ENCODE measurements around the gene DZIP1L. TPM values are rescaled to one million over a fixed set of nuclear protein-coding genes. Genes with fewer than 3 reads are reported as not detected.
A peak's percentile ranks its signal among the peaks of the same experiment; 100 is the strongest.

DZIP1L gene
- total and polyA plus RNA-seq, 7 donors, result 1.2 to 33.0 (median 16.8) TPM; not detected in 1

DNA sequence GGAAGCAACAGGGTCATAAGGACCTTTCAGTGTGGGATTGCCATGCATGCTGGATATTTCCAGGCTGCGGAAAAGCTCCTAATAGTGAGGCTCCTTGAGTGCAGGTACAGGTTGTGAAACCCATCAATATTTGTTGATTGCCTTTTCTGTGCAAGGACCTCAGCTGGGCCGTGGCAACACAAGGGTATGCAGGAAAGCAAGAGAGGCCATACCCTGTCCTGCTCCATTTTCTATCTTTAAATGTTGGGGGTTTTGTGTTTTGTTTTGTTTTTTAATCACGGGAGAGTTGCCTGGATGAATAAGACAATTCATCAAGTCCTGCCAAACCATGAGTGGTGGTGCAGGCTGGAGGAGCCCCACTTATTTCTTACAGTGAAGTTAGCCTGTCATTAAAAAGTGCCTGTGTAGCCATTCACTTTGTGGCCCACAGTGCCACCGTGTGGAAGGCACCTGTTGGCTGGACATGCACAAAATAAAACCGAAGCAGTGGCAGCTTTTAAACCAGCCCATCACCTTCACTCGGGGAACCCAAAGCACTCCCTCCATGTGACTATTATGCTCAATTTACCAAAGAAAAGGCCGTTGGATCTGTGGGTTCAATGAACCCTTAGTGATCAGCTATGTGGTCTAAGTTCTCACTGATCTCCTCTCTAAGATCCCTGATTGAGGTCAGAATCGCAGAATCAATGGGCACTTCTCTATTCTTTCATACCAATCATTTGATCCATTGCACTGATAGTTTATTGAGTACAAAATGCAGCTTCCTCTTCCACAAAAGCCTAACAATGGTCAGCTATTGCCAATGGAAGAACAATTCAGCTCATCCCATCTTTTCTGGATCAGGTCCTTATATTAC, 63.2 kb downstream of the DZIP1L start:
- H3K36me3 ChIP-seq, result no peaks in the 10 kb centered on the region
- no peak overlapping the region for H3K27ac ChIP-seq
- no peak for TF ChIP-seq POLR2AphosphoS5 (IDR thresholded peaks at IDR 0.05)
- no peak for TF ChIP-seq EP300 (IDR thresholded peaks at IDR 0.05)
- TF ChIP-seq, protein P1, sequence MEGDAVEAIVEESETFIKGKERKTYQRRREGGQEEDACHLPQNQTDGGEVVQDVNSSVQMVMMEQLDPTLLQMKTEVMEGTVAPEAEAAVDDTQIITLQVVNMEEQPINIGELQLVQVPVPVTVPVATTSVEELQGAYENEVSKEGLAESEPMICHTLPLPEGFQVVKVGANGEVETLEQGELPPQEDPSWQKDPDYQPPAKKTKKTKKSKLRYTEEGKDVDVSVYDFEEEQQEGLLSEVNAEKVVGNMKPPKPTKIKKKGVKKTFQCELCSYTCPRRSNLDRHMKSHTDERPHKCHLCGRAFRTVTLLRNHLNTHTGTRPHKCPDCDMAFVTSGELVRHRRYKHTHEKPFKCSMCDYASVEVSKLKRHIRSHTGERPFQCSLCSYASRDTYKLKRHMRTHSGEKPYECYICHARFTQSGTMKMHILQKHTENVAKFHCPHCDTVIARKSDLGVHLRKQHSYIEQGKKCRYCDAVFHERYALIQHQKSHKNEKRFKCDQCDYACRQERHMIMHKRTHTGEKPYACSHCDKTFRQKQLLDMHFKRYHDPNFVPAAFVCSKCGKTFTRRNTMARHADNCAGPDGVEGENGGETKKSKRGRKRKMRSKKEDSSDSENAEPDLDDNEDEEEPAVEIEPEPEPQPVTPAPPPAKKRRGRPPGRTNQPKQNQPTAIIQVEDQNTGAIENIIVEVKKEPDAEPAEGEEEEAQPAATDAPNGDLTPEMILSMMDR (IDR thresholded peaks at IDR 0.05), result peak in 2 of 4 experiments; percentile 21 to 25
- no peak for DNase-seq
- no peak overlapping the region for H3K4me3 ChIP-seq
- 42 to 50% methylated on average over 8 of the region's 8 CpGs for WGBS, 2 donors
- intact Hi-C loops (cut with DNase I), result no loop called here
- H3K4me1 ChIP-seq, result no peaks in the 10 kb centered on the region
- no peaks in the 10 kb centered on the region for H3K9me3 ChIP-seq
- H3K27me3 ChIP-seq, result no peaks in the 10 kb centered on the region

DNA sequence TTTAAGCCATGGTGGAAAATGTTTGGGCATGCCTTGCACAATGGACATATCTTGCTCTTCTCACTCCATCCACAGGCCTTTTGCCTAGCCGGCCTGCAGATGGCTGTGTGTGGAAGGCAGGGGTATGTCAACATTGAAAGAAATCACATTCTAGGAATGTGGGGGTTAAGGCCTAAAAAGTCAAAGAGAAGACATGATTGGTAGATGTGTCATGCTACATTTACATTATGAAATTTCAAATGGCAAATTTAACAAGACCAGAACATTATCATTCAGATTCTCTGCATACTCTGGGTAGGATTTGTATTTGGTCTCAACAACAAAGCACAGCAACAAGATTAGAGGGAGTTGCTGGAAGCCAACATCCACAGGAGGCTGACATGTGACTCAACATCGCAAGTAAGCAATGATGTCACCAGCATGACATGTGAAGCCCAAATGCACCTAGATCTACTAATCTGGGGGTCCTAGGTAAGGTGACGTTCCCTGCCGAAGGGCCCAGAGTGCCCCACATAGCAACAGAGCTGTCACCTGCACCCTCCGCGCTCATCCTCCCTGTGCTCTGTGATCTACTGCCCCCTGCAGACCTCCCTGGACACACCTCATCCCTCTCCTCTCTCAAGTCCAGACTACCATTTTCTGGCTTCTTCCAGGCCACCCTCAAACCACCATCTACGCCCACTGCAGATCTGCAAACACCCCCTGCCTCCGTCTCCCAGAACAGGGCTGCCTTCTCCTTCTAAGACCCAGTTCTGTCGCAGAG, 66.1 kb downstream of the DZIP1L start:
- no peaks in the 10 kb centered on the region for H3K27me3 ChIP-seq
- no peaks in the 10 kb centered on the region for H3K4me1 ChIP-seq
- WGBS, 2 donors, result 93 to 96% methylated on average over 9 of the region's 9 CpGs
- intact Hi-C loops (cut with DNase I), result no loop called here
- no peak for DNase-seq
- no peaks in the 10 kb centered on the region for H3K9me3 ChIP-seq
- TF ChIP-seq POLR2A (IDR thresholded peaks at IDR 0.05) (no peak), EP300 (IDR thresholded peaks at IDR 0.05) (no peak), POLR2AphosphoS5 (IDR thresholded peaks at IDR 0.05) (no peak)
- TF ChIP-seq, protein P1 (IDR thresholded peaks at IDR 0.05), result no peak
- no peaks in the 10 kb centered on the region for H3K36me3 ChIP-seq
- H3K4me3 ChIP-seq, result no peak overlapping the region
- no peak overlapping the region for H3K27ac ChIP-seq

DNA sequence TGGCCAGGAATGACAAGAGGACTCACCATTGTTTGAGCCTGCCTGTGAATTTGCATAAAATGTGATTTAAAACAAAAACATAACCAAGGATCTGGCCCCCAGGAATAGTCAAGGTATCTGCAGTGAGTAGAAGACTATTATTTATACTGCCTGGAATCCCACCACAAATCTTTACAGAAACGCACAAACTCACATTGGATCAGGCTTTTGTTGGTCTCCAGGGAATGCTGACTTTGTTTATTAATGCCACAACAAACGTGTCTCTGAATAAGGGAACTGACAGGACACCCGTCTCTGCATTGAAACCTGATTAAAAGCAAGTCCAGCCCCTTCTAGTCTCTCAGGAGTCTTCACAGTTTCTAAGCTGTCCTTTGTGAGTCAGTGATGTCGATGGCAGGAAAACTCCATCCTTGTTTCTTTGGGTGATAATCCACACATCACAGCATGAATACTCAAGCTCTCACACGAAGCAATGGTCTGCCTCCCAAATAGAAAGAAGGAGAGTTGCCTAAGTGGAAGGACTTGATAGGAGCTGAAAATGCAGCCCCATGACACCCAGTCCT, 67.7 kb downstream of the DZIP1L start:
- Histone ChIP-seq H3K27me3 (no peaks in the 10 kb centered on the region), H3K27ac (no peak overlapping the region), H3K4me3 (no peak overlapping the region), H3K36me3 (no peaks in the 10 kb centered on the region), H3K9me3 (no peaks in the 10 kb centered on the region), H3K4me1 (no peaks in the 10 kb centered on the region)
- intact Hi-C loops (cut with DNase I), result no loop called here
- TF ChIP-seq, protein P1 (IDR thresholded peaks at IDR 0.05), result no peak
- TF ChIP-seq EP300 (IDR thresholded peaks at IDR 0.05) (no peak), POLR2A (IDR thresholded peaks at IDR 0.05) (no peak), POLR2AphosphoS5 (IDR thresholded peaks at IDR 0.05) (no peak)
- 54 to 72% methylated on average over 5 of the region's 5 CpGs for WGBS, 2 donors
- no peak for DNase-seq

DNA sequence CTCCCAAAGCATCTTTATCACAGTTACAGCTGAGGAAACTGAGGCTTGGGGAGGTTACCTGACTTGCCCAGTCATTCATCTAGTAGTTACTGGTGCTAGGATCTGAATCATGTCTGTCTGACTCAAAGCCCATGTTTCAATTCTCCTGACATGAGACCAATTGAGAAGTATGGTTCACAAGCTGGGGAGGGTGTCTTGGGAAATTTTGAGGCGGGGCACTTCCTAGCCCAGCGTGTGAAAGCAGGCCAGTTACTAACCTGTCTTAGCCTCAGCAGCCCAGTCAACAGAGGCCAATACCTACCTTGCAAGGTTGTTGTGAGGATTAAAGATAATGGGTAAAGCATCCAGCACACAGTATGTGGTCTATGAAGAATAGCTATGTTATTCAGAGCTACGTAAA, 68.5 kb downstream of the DZIP1L start:
- no peaks in the 10 kb centered on the region for H3K9me3 ChIP-seq
- H3K27ac ChIP-seq, result no peak overlapping the region
- H3K36me3 ChIP-seq, result no peaks in the 10 kb centered on the region
- no peak overlapping the region for H3K4me3 ChIP-seq
- WGBS, 2 donors, result 39 to 80% methylated on average over 3 of the region's 3 CpGs
- intact Hi-C loops (cut with DNase I), result no loop called here
- no peaks in the 10 kb centered on the region for H3K27me3 ChIP-seq
- DNase-seq, result no peak
- TF ChIP-seq, protein P1 (IDR thresholded peaks at IDR 0.05), result no peak
- no peak for TF ChIP-seq EP300 (IDR thresholded peaks at IDR 0.05)
- no peak for TF ChIP-seq POLR2A (IDR thresholded peaks at IDR 0.05)
- TF ChIP-seq POLR2AphosphoS5 (IDR thresholded peaks at IDR 0.05), result no peak
- H3K4me1 ChIP-seq, result no peaks in the 10 kb centered on the region
